Stimulated activated naive CD8-positive, alpha-beta T cell treated with anti-CD3 and anti-CD28 coated beads, Interleukin-15, amount 100 ng/mL, for 72 hours (primary cell): ENCODE results near the gene DHFR2.
"Not testable (repeated sequence)": the region's sequence is repeated elsewhere in the genome, so short reads cannot be mapped to it uniquely, and the experiment has no call there.

Source experiments
- ATAC-seq: fragments of 150-1000 bp; cut with Tn5 transposase; 2 replicates; pipeline ENCODE4 v1.10.0; 2021; ENCODE audit warnings: mild to moderate bottlenecking, moderate library complexity
- DNase-seq, 2 donors: peaks; one replicate each; pipeline ENCODE4 v3.0.0; 2021 to 2022
- H3K27ac Mint-ChIP-seq, 2 donors: one replicate each; pipeline ENCODE4 v1.8.0; 2022; ENCODE audit warnings: mild to moderate bottlenecking in 2 of 2, mixed read lengths in 2 of 2, moderate library complexity in 2 of 2
- H3K27me3 Mint-ChIP-seq: one replicate; pipeline ENCODE4 v1.8.0; 2022; ENCODE audit warnings: mixed read lengths
- H3K4me1 Mint-ChIP-seq: one replicate; pipeline ENCODE4 v1.8.0; 2022; ENCODE audit warnings: mild to moderate bottlenecking, mixed read lengths
- H3K4me3 Mint-ChIP-seq, 2 donors: one replicate each; pipeline ENCODE4 v1.8.0; 2022; ENCODE audit warnings: mild to moderate bottlenecking in 2 of 2, mixed read lengths in 2 of 2, moderate library complexity in 1 of 2
- H3K9me3 Mint-ChIP-seq, 2 donors: one replicate each; pipeline ENCODE4 v1.8.0; 2022; ENCODE audit warnings: mixed read lengths in 2 of 2

Gene DHFR2

DNA sequence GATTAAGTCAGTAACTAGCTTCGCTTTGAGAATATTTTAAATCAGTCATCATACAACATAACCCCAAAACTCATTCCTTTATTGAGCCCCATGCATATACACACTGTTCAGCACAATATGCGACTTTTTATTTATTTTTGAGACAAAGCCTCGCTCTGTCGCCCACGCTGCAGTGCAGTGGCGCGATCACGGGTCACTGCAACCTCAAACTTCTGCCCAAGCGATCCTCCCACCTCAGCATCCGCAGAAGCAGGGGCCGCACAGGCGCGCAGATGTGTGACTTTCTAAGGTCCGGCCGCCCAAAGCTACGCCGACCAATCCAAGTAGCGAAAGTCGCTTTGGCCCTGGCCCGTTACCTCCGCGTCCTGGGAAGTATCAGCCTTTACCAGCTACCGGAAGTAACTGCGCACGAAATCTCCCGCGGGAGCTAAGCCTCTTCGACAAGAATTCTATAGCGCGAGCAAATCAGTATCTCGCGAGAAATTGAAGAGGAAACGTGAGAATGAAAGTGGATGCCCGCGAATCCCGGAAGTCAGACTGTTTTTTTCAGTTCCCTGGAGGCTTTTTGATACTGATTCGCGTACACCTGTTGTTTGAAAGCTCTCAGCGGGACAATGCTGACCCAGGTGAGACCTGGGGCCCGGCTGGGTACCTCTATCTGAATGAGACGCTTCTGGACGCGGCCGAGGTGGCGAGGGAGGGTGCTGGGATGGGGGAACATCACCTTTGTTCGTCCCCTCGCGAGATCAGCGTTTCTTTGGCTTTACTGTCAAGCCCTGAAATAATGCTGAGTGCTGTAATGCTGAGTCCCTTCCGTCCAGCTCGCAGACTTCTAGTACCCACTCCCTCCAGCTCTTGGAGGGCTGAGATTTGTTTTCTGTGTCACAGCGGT lies at the start of gene DHFR2, which contains the start of gene NSUN3:
DHFR2 (minus strand) TSS at position 404 of the 892 bp plus-strand sequence. CDS start 1,405 bp downstream, outside the sequence.
NSUN3 (plus strand) TSS at position 549 of the 892 bp plus-strand sequence; CDS start at position 615, 66 bp downstream.
- Mint-ChIP-seq H3K4me3 (peak within 1 kb of the TSS; percentile 88 to 95), H3K4me1 (peaks cover 45% of the 10 kb centered on the region), H3K27me3 (no peaks in the 10 kb centered on the region), H3K9me3 (peaks cover 0 to 6% of the 10 kb centered on the region in 2 donors), H3K27ac (peak within 1 kb of the TSS; percentile 99 to 100)
- DNase-seq (peak; percentile 82 to 86), ATAC-seq (peak; percentile 91)

DNA sequence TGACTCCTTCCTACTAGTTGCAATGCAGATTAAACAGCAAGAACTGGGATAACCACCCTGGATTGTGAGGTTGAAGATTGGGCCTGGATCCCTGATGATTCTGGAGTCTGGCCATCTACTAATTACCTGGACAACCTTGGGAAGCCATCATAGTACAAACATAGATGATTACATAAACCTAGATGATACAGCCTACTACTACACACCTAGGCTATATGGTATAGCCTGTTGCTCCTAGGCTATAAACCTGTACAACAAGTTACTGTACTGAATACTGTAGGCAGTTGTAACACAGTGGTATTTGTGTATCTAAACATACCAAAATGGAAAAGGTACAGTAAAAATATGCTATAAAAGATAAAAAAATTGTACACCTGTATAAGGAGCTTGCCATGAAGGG lies 48.1 kb upstream of the DHFR2 start:
- no peak overlapping the region for H3K4me3 Mint-ChIP-seq
- no peak for DNase-seq
- ATAC-seq: no peak
- no peak overlapping the region for H3K27ac Mint-ChIP-seq
- no peaks in the 10 kb centered on the region for H3K27me3 Mint-ChIP-seq
- H3K4me1 Mint-ChIP-seq: peaks cover 6% of the 10 kb centered on the region
- H3K9me3 Mint-ChIP-seq: no peaks in the 10 kb centered on the region

- ATAC-seq: not testable (repeated sequence)
Measured at GRCh38 chr3:94110232-94110631, 47.5 kb upstream of the DHFR2 start.

DNA sequence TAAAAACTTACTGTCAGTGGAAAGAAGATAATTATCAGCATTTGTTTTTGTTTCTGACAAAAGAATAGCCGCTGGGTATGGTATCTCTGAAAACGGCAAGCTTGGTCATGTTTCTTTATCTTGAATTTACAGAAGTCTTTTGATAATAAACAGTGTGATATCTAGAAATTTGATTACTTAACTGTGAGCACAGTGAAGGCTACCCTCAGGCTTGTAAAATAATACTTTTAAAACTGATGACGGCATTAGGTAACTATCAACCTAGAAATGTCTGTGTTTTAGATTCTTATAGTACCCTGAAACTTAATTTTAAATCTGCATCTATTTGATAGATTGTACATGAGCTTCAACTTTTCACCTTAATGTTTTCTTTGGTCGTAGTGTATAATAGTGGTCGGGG lies 43.6 kb upstream of the DHFR2 start:
- H3K27me3 Mint-ChIP-seq: no peaks in the 10 kb centered on the region
- ATAC-seq (no peak), DNase-seq (no peak)
- no peak overlapping the region for H3K27ac Mint-ChIP-seq
- H3K4me1 Mint-ChIP-seq: no peaks in the 10 kb centered on the region
- no peak overlapping the region for H3K4me3 Mint-ChIP-seq
- H3K9me3 Mint-ChIP-seq: no peaks in the 10 kb centered on the region

More at GRCh38 chr3:94110232-94110631, 47.5 kb upstream of the DHFR2 start:
- peak overlapping the region in 1 of 2 donors; percentile 65 for H3K27ac Mint-ChIP-seq
- H3K27me3 Mint-ChIP-seq, H3K4me3 Mint-ChIP-seq, DNase-seq, H3K4me1 Mint-ChIP-seq, H3K9me3 Mint-ChIP-seq: not testable (repeated sequence)

DNA sequence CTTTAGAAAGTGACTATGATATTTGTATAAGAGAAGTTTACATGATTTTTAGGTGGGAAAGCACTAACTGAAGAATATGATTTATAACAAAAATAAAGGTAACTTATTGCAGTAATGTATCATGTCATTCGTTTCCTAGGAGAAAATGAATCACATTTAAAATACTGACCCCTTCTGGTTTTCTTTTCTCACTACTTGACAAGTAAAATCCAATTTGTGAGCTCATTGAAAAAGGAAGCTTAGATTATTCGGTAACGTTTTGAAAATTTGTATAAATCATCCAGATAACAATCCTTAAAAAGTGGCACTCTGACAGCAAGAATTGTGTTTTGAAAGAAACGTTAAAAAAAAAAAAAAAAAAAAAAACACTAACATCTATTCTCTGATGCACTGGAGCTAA lies 39.1 kb upstream of the DHFR2 start:
- H3K27me3 Mint-ChIP-seq: no peaks in the 10 kb centered on the region
- DNase-seq (no peak), ATAC-seq (no peak)
- H3K27ac Mint-ChIP-seq: no peak overlapping the region
- no peaks in the 10 kb centered on the region for H3K4me1 Mint-ChIP-seq
- no peak overlapping the region for H3K4me3 Mint-ChIP-seq
- H3K9me3 Mint-ChIP-seq: no peaks in the 10 kb centered on the region

- Mint-ChIP-seq H3K27me3 (no peaks in the 10 kb centered on the region), H3K9me3 (no peaks in the 10 kb centered on the region), H3K4me3 (no peak overlapping the region), H3K27ac (no peak overlapping the region), H3K4me1 (no peaks in the 10 kb centered on the region)
- ATAC-seq (no peak), DNase-seq (no peak)
Measured at GRCh38 chr3:94099311-94099710, 36.6 kb upstream of the DHFR2 start.

DNA sequence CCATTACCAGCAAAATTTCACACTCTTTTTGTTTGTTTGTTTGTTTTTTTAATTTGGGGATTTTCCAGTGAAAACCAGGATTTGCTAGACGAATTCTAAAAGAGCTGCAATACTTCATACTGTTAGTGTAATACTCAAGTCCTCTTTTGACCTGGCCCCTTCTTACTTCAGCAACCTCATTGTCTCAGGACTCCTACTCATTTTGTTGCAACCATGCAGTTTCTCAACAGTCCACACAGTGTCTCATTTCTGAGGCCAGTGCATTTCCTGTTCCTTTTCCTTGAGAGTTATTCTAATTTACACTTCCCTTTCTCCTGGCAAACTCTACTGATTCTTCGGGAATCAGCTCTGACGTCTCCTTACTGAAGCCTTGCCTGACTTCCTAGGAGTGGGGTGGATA lies 35.7 kb upstream of the DHFR2 start:
- no peak overlapping the region for H3K27ac Mint-ChIP-seq

DNA sequence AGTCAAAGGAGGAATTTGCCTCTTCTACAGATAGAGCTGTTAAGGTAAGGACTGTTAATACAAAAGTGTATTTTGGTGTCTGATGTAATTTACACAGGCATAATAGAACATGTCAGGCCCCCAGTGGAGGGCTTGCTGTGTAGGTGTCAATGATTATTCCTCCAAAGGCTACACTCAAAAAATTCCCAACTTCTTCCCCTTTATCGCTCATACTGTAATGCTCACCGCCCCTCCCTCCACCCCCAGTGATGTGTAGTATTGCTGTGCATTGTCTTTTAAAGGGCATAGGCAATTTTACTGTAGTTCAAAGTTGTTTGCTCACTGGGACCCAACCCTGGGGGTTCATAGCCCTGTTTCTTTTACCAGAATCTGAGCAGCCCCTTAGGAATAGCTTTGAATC lies 32.4 kb upstream of the DHFR2 start:
- Mint-ChIP-seq H3K27me3 (no peaks in the 10 kb centered on the region), H3K27ac (no peak overlapping the region), H3K4me1 (no peaks in the 10 kb centered on the region), H3K4me3 (no peak overlapping the region), H3K9me3 (no peaks in the 10 kb centered on the region)
- ATAC-seq: no peak
- no peak for DNase-seq

More for the DNA sequence above, 35.7 kb upstream of the DHFR2 start:
- no peak for ATAC-seq
- DNase-seq: no peak
- no peak overlapping the region for H3K4me3 Mint-ChIP-seq
- H3K9me3 Mint-ChIP-seq: no peaks in the 10 kb centered on the region
- no peaks in the 10 kb centered on the region for H3K27me3 Mint-ChIP-seq
- H3K4me1 Mint-ChIP-seq: no peaks in the 10 kb centered on the region

- Mint-ChIP-seq H3K4me3 (no peak overlapping the region), H3K27ac (no peak overlapping the region), H3K9me3 (no peaks in the 10 kb centered on the region), H3K27me3 (no peaks in the 10 kb centered on the region), H3K4me1 (no peaks in the 10 kb centered on the region)
- ATAC-seq (no peak), DNase-seq (no peak)
Measured at GRCh38 chr3:94093151-94093550, 30.4 kb upstream of the DHFR2 start.

- H3K27me3 Mint-ChIP-seq: no peaks in the 10 kb centered on the region
- ATAC-seq: no peak
- no peaks in the 10 kb centered on the region for H3K4me1 Mint-ChIP-seq
- no peak overlapping the region for H3K27ac Mint-ChIP-seq
- H3K4me3 Mint-ChIP-seq: no peak overlapping the region
- DNase-seq: no peak
- H3K9me3 Mint-ChIP-seq: no peaks in the 10 kb centered on the region
Measured at GRCh38 chr3:94092086-94092485, 29.4 kb upstream of the DHFR2 start.

GRCh38 chr3:94089126-94089525 lies 26.4 kb upstream of the DHFR2 start:
- no peak for ATAC-seq
- H3K27me3 Mint-ChIP-seq: no peaks in the 10 kb centered on the region
- no peaks in the 10 kb centered on the region for H3K9me3 Mint-ChIP-seq
- no peak overlapping the region for H3K4me3 Mint-ChIP-seq
- DNase-seq: no peak
- no peaks in the 10 kb centered on the region for H3K4me1 Mint-ChIP-seq
- no peak overlapping the region for H3K27ac Mint-ChIP-seq

DNA sequence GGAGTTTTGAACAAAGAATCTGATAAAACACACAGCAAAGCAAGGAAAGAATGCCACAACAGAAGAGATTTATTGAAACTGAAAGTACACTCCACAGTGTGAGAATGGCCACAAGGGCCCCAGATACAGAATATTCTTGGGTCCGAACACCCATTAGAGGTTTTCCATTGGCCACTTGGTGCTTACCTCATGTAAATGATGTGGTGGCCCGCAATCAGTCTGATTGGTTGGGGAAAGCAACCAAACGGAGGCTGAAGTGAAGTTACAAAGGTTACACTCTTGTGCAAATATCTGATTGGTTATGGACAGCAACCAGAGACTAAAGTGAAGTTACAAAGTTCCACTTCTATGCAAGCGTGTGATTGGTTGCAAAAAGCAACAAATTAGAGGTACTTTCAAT lies 20.5 kb upstream of the DHFR2 start:
- peak; percentile 46 for ATAC-seq
- no peak for DNase-seq
- no peaks in the 10 kb centered on the region for H3K9me3 Mint-ChIP-seq
- no peaks in the 10 kb centered on the region for H3K27me3 Mint-ChIP-seq
- H3K4me3 Mint-ChIP-seq: no peak overlapping the region
- H3K4me1 Mint-ChIP-seq: peaks cover 39% of the 10 kb centered on the region
- H3K27ac Mint-ChIP-seq: no peak overlapping the region

DNA sequence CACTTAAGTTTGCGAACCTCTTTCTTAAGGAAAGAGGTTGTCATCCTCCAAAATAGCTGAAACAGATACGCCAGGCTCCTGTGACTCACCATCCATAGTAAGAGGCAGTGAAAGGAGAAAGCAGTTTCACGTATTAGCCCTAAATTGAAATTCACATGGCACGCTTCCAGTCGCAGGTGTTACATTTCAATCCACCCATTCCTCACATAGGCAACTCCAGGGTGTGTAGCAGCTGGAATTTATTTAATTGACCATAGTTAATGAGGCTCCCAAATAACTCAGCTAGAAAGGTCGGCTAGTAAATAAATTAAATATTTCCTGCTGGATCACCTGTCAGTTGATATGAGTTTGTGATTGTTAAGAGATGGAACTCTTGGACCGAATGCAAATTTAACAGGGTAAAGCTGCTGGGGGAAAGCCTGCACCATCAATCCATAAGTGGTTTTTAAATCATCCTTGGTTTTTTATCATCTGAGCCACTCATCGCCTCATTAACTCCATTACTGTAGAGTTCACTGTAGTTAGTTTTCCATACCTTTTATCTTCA lies 19.7 kb upstream of the DHFR2 start:
- peaks cover 47% of the 10 kb centered on the region for H3K4me1 Mint-ChIP-seq
- no peaks in the 10 kb centered on the region for H3K27me3 Mint-ChIP-seq
- no peak overlapping the region for H3K27ac Mint-ChIP-seq
- H3K4me3 Mint-ChIP-seq: no peak overlapping the region
- no peak for ATAC-seq
- H3K9me3 Mint-ChIP-seq: no peaks in the 10 kb centered on the region
- DNase-seq: no peak

- no peak overlapping the region for H3K27ac Mint-ChIP-seq
- no peak for DNase-seq
- peaks cover 48% of the 10 kb centered on the region for H3K4me1 Mint-ChIP-seq
- no peaks in the 10 kb centered on the region for H3K9me3 Mint-ChIP-seq
- no peak overlapping the region for H3K4me3 Mint-ChIP-seq
- H3K27me3 Mint-ChIP-seq: no peaks in the 10 kb centered on the region
- ATAC-seq: no peak
Measured at GRCh38 chr3:94081884-94082283, 19.2 kb upstream of the DHFR2 start.

- not testable (repeated sequence) for H3K27me3 Mint-ChIP-seq, H3K9me3 Mint-ChIP-seq, DNase-seq, ATAC-seq, H3K4me3 Mint-ChIP-seq
- H3K27ac Mint-ChIP-seq: peak overlapping the region in 1 of 2 donors; percentile 48
- peaks cover 48% of the 10 kb centered on the region for H3K4me1 Mint-ChIP-seq
Measured at GRCh38 chr3:94080552-94080951, 17.8 kb upstream of the DHFR2 start.

GRCh38 chr3:94076055-94076454 lies 13.3 kb upstream of the DHFR2 start:
- no peak overlapping the region for H3K4me3 Mint-ChIP-seq
- H3K27ac Mint-ChIP-seq: no peak overlapping the region
- no peak for ATAC-seq
- no peaks in the 10 kb centered on the region for H3K9me3 Mint-ChIP-seq
- peaks cover 57% of the 10 kb centered on the region for H3K4me1 Mint-ChIP-seq
- DNase-seq: no peak
- no peaks in the 10 kb centered on the region for H3K27me3 Mint-ChIP-seq
